ENCODE results near the gene CDK5RAP2. TPM values are rescaled to one million over a fixed set of nuclear protein-coding genes. Genes with fewer than 3 reads are reported as not detected.

Gene CDK5RAP2
- total and polyA plus RNA-seq, 10 of the 15 experiments (the other 5 are each of a cell fraction or from before 2014, with no cell fraction given) = 16.2 to 53.5 (median 34.5) TPM

- POLR2A ChIA-PET = no interaction called here
- H3K4me3 ChIP-seq = no peak overlapping the region
- no peak for TF ChIP-seq SIN3A (IDR thresholded peaks at IDR 0.05; ENCODE audit: low read depth, low read length)
- TF ChIP-seq EED (IDR thresholded peaks at IDR 0.05; ENCODE audit: low read depth) = no peak
- no peak for TF ChIP-seq ASH2L (IDR thresholded peaks at IDR 0.05; ENCODE audit: borderline replicate concordance, low read depth)
- TF ChIP-seq RAD21 (IDR thresholded peaks at IDR 0.05; ENCODE audit: insufficient read depth, low read depth, low read length) = no peak
- TF ChIP-seq HCFC1 (IDR thresholded peaks at IDR 0.05; ENCODE audit: low read length) = no peak
- no peak for TF ChIP-seq POLR2AphosphoS5 (IDR thresholded peaks at IDR 0.05; ENCODE audit: low read length)
- no peak for TF ChIP-seq CREM (IDR thresholded peaks at IDR 0.05; ENCODE audit: low read depth)
- no peak for TF ChIP-seq PAX8 (IDR thresholded peaks at IDR 0.05)
- no peak for TF ChIP-seq CREB1 (IDR thresholded peaks at IDR 0.05; ENCODE audit: low read depth)
- TF ChIP-seq CUX1 (IDR thresholded peaks at IDR 0.05; ENCODE audit: insufficient replicate concordance, low read depth, low read length) = no peak
- no peak for TF ChIP-seq ATF2 (IDR thresholded peaks at IDR 0.05; ENCODE audit: low read length)
- no peak for TF ChIP-seq RBBP5 (conservative IDR thresholded peaks at IDR 0.05)
- no peak for TF ChIP-seq KDM1A (IDR thresholded peaks at IDR 0.05; ENCODE audit: borderline replicate concordance)
- TF ChIP-seq MEF2A (IDR thresholded peaks at IDR 0.05; ENCODE audit: insufficient read depth, low read depth, low read length) = no peak
- TF ChIP-seq BCL3 (IDR thresholded peaks at IDR 0.05; ENCODE audit: borderline replicate concordance, insufficient read depth, low read depth, low read length, poor library complexity, severe bottlenecking) = no peak
- TF ChIP-seq E2F4 (IDR thresholded peaks at IDR 0.05; ENCODE audit: low read depth, low read length) = no peak
Observed at GRCh38 chr9:120440791-120441190, 139.2 kb downstream of the CDK5RAP2 start.

More at GRCh38 chr9:120440791-120441190, 139.2 kb downstream of the CDK5RAP2 start:
- Histone ChIP-seq H3K79me2 (ENCODE audit: control insufficient read depth, insufficient read depth, low read length) (no peaks in the 10 kb centered on the region), H3K4me1 (ENCODE audit: control insufficient read depth, insufficient read depth, low read length) (no peaks in the 10 kb centered on the region), H3K9me3 (replicated peaks; ENCODE audit: control insufficient read depth, insufficient read depth, low read length) (no peaks in the 10 kb centered on the region), H3K9ac (ENCODE audit: control insufficient read depth, insufficient read depth, low read length) (no peak overlapping the region), H2AFZ (ENCODE audit: control insufficient read depth, low read depth, low read length) (no peak overlapping the region), H3K36me3 (ENCODE audit: control insufficient read depth in 2 of 2, insufficient read depth in 2 of 2, low read length in 1 of 2) (peaks cover 16 to 30% of the 10 kb centered on the region in 2 experiments), H3K27ac (ENCODE audit: control insufficient read depth, insufficient read depth) (no peak overlapping the region), H3K4me2 (ENCODE audit: control insufficient read depth, insufficient read depth) (no peak overlapping the region), H3K27me3 (replicated peaks in 1 of 2; ENCODE audit: control insufficient read depth in 2 of 2, insufficient read depth in 2 of 2, low read length in 1 of 2) (no peaks in the 10 kb centered on the region), H4K20me1 (ENCODE audit: control insufficient read depth, insufficient read depth) (no peaks in the 10 kb centered on the region)
- ChIA-PET SMC1A (ENCODE audit: uncharacterized antibody, unreplicated experiment) (interaction anchor here (0.7 kb wide), 2 partner anchors 14 to 16 kb away, joined by 3 read pairs; no protein-coding TSS in a partner anchor), CTCF (interaction anchor here (0.6 kb wide), 1 partner anchor 491 kb away, joined by 3 read pairs; no protein-coding TSS in a partner anchor), RAD21 (ENCODE audit: unreplicated experiment) (no interaction called here)
- intact Hi-C loops (cut with micrococcal nuclease; ENCODE audit: unreplicated experiment) = no loop called here
- DNase-seq (ENCODE audit: low read depth, low spot score) = no peak
- in situ Hi-C loops (cut with MboI) = no loop called here
- no peak for FAIRE-seq
- no TSS peak for BruUV-seq (replicated peaks)
- ATAC-seq = no peak
- WGBS (ENCODE audit: insufficient coverage, insufficient replicate concordance, low lambda C conversion rate, missing lambda C conversion rate) = 73% methylated on average over 1 of the region's 1 CpG
